Measurements from ENCODE around the gene LDHD. TPM values are rescaled to one million over a fixed set of nuclear protein-coding genes. Genes with fewer than 3 reads are reported as not detected.
A peak's percentile ranks its signal among the peaks of the same experiment; 100 is the strongest.

LDHD gene
- total and polyA plus RNA-seq, 2 of the 13 experiments (the other 11 are each of a cell fraction or from before 2014, with no cell fraction given): 9.1 to 9.8 TPM

DNA sequence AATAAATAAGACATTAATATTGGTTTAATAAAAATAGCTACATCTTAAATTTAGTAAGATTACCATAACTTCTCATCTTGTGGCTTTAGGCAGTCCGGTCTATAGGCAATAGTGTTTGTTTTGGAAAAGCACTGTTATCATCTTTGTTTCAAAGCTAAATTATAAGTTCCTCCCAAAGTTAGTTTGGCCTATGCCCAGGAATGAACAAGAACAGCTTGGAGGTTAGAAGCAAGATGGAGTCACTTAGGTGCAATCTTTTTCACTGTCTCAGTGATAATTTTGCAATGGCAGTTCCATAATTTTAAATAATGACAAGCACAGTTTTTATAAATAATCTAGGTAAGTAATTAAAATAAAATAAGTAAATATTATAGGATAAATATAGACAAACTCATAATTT, 6.0 kb upstream of the LDHD start (continued):
- TF ChIP-seq, protein P1, sequence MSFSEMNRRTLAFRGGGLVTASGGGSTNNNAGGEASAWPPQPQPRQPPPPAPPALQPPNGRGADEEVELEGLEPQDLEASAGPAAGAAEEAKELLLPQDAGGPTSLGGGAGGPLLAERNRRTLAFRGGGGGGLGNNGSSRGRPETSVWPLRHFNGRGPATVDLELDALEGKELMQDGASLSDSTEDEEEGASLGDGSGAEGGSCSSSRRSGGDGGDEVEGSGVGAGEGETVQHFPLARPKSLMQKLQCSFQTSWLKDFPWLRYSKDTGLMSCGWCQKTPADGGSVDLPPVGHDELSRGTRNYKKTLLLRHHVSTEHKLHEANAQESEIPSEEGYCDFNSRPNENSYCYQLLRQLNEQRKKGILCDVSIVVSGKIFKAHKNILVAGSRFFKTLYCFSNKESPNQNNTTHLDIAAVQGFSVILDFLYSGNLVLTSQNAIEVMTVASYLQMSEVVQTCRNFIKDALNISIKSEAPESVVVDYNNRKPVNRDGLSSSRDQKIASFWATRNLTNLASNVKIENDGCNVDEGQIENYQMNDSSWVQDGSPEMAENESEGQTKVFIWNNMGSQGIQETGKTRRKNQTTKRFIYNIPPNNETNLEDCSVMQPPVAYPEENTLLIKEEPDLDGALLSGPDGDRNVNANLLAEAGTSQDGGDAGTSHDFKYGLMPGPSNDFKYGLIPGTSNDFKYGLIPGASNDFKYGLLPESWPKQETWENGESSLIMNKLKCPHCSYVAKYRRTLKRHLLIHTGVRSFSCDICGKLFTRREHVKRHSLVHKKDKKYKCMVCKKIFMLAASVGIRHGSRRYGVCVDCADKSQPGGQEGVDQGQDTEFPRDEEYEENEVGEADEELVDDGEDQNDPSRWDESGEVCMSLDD (CRISPR knock-in tag; IDR thresholded peaks at IDR 0.05; ENCODE audit: borderline replicate concordance): no peak
- no peak for TF ChIP-seq MXD4 (CRISPR knock-in tag; IDR thresholded peaks at IDR 0.05)
- TF ChIP-seq ZNF713 (CRISPR knock-in tag; IDR thresholded peaks at IDR 0.05): no peak
- TF ChIP-seq TEAD3 (CRISPR knock-in tag; optimal IDR thresholded peaks at IDR 0.05; ENCODE audit: borderline replicate concordance): no peak

DNA sequence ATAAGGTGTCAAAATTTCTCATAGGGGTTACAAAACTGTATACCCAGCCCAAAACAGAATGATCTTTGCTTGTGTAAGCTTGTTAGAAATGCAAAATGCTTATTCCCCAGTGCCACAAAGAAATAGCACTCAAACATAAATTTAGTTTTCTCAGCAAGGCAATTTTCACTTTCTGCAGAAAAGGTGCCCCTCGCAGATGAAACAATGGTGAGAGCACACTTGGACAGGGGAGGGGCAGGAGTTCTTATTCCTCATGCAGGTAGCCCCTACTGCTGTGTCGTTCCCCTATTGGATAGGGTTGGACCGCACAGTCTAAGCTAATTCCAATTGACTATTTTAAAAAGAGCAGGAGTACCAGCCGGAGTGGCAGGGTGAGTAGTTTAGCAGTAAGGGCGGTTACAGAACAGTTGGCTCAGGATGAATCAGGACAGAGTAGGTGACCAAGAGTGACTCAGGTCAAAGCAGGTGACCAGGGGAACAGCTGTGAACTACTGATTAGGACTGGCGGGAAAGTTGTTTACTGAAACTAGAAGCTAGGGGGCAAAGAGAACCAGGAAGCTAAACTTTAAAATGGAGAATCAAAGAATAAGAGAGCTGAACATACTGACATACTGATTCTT, 5.5 kb upstream of the LDHD start:
- Histone ChIP-seq H3K27ac (ENCODE audit: extremely low read length, insufficient read depth, low read length) (peak overlapping the region; percentile 27), H3K27me3 (ENCODE audit: control insufficient read depth in 1 of 2, insufficient read depth in 2 of 2, low read length in 2 of 2) (no peaks in the 10 kb centered on the region), H4K20me1 (ENCODE audit: insufficient read depth, low read length) (no peaks in the 10 kb centered on the region), H3K9me3 (ENCODE audit: low read length) (peaks cover 19% of the 10 kb centered on the region), H3K9ac (ENCODE audit: insufficient read depth, low read depth, low read length) (no peak overlapping the region), H3K79me2 (ENCODE audit: insufficient read depth, low read length) (peaks cover 23% of the 10 kb centered on the region), H3K36me3 (replicated peaks in 1 of 2; ENCODE audit: control insufficient read depth in 1 of 2, insufficient read depth in 2 of 2, low read length in 2 of 2) (peaks cover 1 to 8% of the 10 kb centered on the region in 2 experiments; a peak in 3 of 5 replicates), H3K4me3 (replicated peaks in 1 of 3; ENCODE audit: insufficient read depth in 1 of 3, low read depth in 2 of 3, low read length in 3 of 3) (no peak overlapping the region), H3K4me1 (ENCODE audit: insufficient read depth, low read length) (peaks cover 45% of the 10 kb centered on the region), H3K4me2 (ENCODE audit: low read depth, low read length) (no peak overlapping the region), H2AFZ (ENCODE audit: low read length) (no peak overlapping the region)
- CTCF ChIA-PET (ENCODE audit: low intra/inter-chr PET ratio, low total read pairs): no interaction called here
- in situ Hi-C loops (cut with HindIII; ENCODE audit: extremely low pct_ligation_motif_present, low pct_unique_long_range_greater_than_20kb) (no loop called here), intact Hi-C loops (cut with micrococcal nuclease; ENCODE audit: unreplicated experiment) (no loop called here)
- 92% methylated on average over 6 of the region's 6 CpGs for WGBS (ENCODE audit: low lambda C conversion rate)
- ATAC-seq (no peak), FAIRE-seq (no peak), DNase-seq (ENCODE audit: low spot score) (peak; percentile 42)
- POLR2A ChIA-PET: no interaction called here
- BruUV-seq (replicated peaks): TSS peak; percentile 41
- TF ChIP-seq, protein P2, sequence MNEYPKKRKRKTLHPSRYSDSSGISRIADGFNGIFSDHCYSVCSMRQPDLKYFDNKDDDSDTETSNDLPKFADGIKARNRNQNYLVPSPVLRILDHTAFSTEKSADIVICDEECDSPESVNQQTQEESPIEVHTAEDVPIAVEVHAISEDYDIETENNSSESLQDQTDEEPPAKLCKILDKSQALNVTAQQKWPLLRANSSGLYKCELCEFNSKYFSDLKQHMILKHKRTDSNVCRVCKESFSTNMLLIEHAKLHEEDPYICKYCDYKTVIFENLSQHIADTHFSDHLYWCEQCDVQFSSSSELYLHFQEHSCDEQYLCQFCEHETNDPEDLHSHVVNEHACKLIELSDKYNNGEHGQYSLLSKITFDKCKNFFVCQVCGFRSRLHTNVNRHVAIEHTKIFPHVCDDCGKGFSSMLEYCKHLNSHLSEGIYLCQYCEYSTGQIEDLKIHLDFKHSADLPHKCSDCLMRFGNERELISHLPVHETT (CRISPR knock-in tag; conservative IDR thresholded peaks at IDR 0.05): no peak
- no peak for TF ChIP-seq CENPX (CRISPR knock-in tag; IDR thresholded peaks at IDR 0.05)
- TF ChIP-seq SETDB1 (CRISPR knock-in tag; IDR thresholded peaks at IDR 0.05; ENCODE audit: borderline replicate concordance): peak; percentile 80; the same call in 1 of the 2 replicates
- TF ChIP-seq, protein P3, sequence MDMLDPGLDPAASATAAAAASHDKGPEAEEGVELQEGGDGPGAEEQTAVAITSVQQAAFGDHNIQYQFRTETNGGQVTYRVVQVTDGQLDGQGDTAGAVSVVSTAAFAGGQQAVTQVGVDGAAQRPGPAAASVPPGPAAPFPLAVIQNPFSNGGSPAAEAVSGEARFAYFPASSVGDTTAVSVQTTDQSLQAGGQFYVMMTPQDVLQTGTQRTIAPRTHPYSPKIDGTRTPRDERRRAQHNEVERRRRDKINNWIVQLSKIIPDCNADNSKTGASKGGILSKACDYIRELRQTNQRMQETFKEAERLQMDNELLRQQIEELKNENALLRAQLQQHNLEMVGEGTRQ (IDR thresholded peaks at IDR 0.05; ENCODE audit: low read depth, low read length): no peak
- TF ChIP-seq, protein P3 (CRISPR knock-in tag; IDR thresholded peaks at IDR 0.05; ENCODE audit: borderline replicate concordance): no peak
- TF ChIP-seq, protein P4, sequence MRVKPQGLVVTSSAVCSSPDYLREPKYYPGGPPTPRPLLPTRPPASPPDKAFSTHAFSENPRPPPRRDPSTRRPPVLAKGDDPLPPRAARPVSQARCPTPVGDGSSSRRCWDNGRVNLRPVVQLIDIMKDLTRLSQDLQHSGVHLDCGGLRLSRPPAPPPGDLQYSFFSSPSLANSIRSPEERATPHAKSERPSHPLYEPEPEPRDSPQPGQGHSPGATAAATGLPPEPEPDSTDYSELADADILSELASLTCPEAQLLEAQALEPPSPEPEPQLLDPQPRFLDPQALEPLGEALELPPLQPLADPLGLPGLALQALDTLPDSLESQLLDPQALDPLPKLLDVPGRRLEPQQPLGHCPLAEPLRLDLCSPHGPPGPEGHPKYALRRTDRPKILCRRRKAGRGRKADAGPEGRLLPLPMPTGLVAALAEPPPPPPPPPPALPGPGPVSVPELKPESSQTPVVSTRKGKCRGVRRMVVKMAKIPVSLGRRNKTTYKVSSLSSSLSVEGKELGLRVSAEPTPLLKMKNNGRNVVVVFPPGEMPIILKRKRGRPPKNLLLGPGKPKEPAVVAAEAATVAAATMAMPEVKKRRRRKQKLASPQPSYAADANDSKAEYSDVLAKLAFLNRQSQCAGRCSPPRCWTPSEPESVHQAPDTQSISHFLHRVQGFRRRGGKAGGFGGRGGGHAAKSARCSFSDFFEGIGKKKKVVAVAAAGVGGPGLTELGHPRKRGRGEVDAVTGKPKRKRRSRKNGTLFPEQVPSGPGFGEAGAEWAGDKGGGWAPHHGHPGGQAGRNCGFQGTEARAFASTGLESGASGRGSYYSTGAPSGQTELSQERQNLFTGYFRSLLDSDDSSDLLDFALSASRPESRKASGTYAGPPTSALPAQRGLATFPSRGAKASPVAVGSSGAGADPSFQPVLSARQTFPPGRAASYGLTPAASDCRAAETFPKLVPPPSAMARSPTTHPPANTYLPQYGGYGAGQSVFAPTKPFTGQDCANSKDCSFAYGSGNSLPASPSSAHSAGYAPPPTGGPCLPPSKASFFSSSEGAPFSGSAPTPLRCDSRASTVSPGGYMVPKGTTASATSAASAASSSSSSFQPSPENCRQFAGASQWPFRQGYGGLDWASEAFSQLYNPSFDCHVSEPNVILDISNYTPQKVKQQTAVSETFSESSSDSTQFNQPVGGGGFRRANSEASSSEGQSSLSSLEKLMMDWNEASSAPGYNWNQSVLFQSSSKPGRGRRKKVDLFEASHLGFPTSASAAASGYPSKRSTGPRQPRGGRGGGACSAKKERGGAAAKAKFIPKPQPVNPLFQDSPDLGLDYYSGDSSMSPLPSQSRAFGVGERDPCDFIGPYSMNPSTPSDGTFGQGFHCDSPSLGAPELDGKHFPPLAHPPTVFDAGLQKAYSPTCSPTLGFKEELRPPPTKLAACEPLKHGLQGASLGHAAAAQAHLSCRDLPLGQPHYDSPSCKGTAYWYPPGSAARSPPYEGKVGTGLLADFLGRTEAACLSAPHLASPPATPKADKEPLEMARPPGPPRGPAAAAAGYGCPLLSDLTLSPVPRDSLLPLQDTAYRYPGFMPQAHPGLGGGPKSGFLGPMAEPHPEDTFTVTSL (CRISPR knock-in tag; IDR thresholded peaks at IDR 0.05; ENCODE audit: borderline replicate concordance): no peak
